AG04450 (cell line): ENCODE data around the gene ADCY6. TPM values are rescaled to one million over a fixed set of nuclear protein-coding genes. Genes with fewer than 3 reads are reported as not detected.

ENCODE experiments used
- CTCF ChIA-PET: fragments of 300-600, 350-600 bp; formaldehyde crosslinking; extraction: SDS; loops from one replicate; lab custom pipeline; 2022; ENCODE audit warnings: antibody characterized with exemption, inconsistent platforms; lab: Charles Lee
- POLR2A ChIA-PET: fragments of 350-600 bp; formaldehyde crosslinking; extraction: SDS; loops from one replicate; lab custom pipeline; 2021; ENCODE audit warnings: antibody characterized with exemption, inconsistent platforms; lab: Yijun Ruan, JAX
- DNase-seq: peaks from one replicate; pipeline ENCODE4 v3.0.0-alpha.2; 2011; ENCODE audit warnings: low read depth, low spot score
- H3K27ac ChIP-seq: one replicate; pipeline ENCODE4 v1.5.1; 2012; ENCODE audit warnings: low read depth, low read length, control low read depth
- H3K27me3 ChIP-seq: one replicate; pipeline ENCODE4 v1.6.0; 2012; ENCODE audit warnings: low read length; ENCODE audit not compliant: control insufficient read depth, insufficient read depth
- H3K4me3 ChIP-seq: 2 replicates; pipeline ENCODE4 v1.5.1; 2011; ENCODE audit warnings: mild to moderate bottlenecking, low read depth, low read length, control low read depth
- H3K9me3 ChIP-seq: 2 replicates; pipeline ENCODE4 v1.5.1; 2012; ENCODE audit warnings: low read length; ENCODE audit not compliant: control insufficient read depth, insufficient read depth
- polyA plus RNA-seq: library from polyadenylated mRNA; depleted of rRNA; stranded (reverse); fragments of >200 nt; gene quantifications from 2 replicates; pipeline ENCODE4 v1.2.3, GENCODE V29; 2011
- TF ChIP-seq, protein P1 (sequence below): IDR thresholded peaks from 2 replicates; pipeline ENCODE4 v1.5.1; 2011; ENCODE audit warnings: low read depth, low read length, control low read depth, inconsistent platforms

The ADCY6 gene
- polyA plus RNA-seq, 1 experiment = 26.7 TPM

DNA sequence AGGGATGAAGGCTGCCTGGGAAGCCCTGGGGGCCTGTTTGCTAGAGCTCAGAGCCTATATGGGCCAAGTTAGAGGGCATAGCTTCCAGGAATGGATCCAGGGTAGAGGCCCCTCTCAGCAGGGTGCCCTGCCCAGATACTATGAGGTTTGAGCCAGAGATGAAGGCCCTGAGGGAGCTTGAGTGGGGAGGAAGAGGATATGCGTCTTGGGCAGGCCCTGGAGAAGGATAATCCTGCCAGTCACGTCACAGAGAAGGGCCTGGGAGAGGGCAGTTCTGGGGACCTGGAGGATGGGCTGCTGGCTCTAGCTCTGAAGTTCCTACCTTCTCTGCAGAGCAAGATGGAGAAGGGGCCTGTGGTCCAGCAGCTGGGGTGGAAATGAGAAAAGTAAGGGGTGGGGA is 23.5 kb upstream of the ADCY6 start:
- Histone ChIP-seq H3K27me3 (no peaks in the 10 kb centered on the region), H3K9me3 (no peaks in the 10 kb centered on the region; the same call in 1 of the 2 replicates), H3K4me3 (no peak overlapping the region), H3K27ac (peak overlapping the region; percentile 99)
- TF ChIP-seq, protein P1, sequence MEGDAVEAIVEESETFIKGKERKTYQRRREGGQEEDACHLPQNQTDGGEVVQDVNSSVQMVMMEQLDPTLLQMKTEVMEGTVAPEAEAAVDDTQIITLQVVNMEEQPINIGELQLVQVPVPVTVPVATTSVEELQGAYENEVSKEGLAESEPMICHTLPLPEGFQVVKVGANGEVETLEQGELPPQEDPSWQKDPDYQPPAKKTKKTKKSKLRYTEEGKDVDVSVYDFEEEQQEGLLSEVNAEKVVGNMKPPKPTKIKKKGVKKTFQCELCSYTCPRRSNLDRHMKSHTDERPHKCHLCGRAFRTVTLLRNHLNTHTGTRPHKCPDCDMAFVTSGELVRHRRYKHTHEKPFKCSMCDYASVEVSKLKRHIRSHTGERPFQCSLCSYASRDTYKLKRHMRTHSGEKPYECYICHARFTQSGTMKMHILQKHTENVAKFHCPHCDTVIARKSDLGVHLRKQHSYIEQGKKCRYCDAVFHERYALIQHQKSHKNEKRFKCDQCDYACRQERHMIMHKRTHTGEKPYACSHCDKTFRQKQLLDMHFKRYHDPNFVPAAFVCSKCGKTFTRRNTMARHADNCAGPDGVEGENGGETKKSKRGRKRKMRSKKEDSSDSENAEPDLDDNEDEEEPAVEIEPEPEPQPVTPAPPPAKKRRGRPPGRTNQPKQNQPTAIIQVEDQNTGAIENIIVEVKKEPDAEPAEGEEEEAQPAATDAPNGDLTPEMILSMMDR = no peak
- ChIA-PET CTCF (interaction anchor here (1.3 to 3.5 kb wide), 3 partner anchors 17 to 271 kb away, joined by 4 to 35 read pairs (median 14); no protein-coding TSS in a partner anchor), POLR2A (interaction anchor here (0.6 kb wide), 1 partner anchor 14 kb away, joined by 3 read pairs; no protein-coding TSS in a partner anchor)
- no peak for DNase-seq

DNA sequence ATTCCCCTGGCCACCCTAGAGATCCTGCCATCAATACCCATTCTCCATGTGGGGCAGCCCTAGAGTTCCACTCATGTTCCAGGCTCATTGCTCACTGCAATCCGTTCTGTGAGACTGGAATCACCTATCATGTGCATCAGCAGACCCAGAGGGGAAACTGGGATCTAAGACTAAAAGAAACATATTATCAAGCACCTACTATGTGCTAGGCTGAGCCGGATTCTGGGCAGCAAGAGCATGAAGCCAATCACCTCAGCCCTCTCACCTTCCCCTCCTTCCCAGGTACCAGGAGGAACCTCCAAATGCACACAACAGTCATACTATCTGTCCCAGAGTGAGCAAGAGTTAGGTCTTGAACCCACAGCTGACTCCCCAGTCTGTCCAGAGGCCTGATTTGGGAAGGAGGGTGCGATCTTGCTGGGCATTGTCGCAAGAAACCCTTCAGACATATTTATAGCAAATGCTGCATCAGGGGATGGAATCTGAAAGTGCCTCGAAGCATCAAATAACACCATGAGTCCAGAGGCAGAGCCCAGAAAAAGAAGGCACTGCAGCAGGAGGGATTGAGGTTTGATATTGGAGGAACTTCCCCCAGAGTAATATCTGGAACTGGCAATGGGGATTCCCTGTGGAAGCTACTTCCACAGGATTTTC is 22.7 kb upstream of the ADCY6 start:
- no peak overlapping the region for H3K4me3 ChIP-seq
- H3K9me3 ChIP-seq = no peaks in the 10 kb centered on the region; the same call in 1 of the 2 replicates
- no peaks in the 10 kb centered on the region for H3K27me3 ChIP-seq
- CTCF ChIA-PET = interaction anchor here (1.3 to 3.5 kb wide), 4 partner anchors 15 to 270 kb away, joined by 4 to 14 read pairs (median 7); no protein-coding TSS in a partner anchor
- POLR2A ChIA-PET = interaction anchor here (0.6 to 1.8 kb wide), 8 partner anchors 10 to 930 kb away, joined by 3 to 13 read pairs (median 4); partner anchors contain the start of gene ADCY6
- TF ChIP-seq, protein P1 = no peak
- DNase-seq = no peak
- peak overlapping the region; percentile 99 for H3K27ac ChIP-seq

DNA sequence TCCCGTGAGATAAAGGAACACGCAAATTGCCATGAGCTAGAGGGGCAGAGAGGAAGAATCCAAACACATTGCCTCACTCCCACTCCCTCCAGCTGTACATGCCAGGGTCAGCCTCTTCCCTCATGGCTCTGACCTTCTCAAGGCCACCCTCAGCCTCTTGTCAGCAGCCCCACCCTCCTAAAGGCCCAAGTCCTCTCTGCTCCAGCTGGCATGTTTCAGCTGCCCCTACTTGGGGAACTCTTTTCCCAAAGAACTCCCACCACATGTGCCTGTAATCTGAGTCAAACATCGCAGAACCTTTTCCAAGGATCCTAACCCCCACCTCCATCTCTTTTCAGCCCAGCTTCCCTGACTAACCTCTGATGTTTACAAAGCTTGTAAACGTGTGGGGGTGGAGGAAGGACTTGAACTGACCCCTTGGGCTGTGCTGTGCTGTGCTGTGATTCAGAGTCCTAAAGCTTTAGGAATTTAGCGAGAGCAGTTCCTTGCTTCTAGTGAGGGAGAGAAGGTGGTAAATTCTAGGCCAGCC is 22.1 kb upstream of the ADCY6 start:
- TF ChIP-seq, protein P1 = no peak
- Histone ChIP-seq H3K4me3 (0 out of 2 replicates have a peak overlapping the region, but pooled peaks have one; percentile 13), H3K9me3 (no peaks in the 10 kb centered on the region; the same call in 1 of the 2 replicates), H3K27me3 (no peaks in the 10 kb centered on the region), H3K27ac (peak overlapping the region; percentile 99)
- CTCF ChIA-PET = interaction anchor here (0.8 to 3.5 kb wide), 4 partner anchors 15 to 79 kb away, joined by 3 to 14 read pairs (median 7); no protein-coding TSS in a partner anchor
- peak; percentile 96 for DNase-seq
- POLR2A ChIA-PET = interaction anchor here (0.7 to 1.8 kb wide), 7 partner anchors 10 to 929 kb away, joined by 3 to 13 read pairs (median 5); partner anchors contain the start of gene ADCY6

DNA sequence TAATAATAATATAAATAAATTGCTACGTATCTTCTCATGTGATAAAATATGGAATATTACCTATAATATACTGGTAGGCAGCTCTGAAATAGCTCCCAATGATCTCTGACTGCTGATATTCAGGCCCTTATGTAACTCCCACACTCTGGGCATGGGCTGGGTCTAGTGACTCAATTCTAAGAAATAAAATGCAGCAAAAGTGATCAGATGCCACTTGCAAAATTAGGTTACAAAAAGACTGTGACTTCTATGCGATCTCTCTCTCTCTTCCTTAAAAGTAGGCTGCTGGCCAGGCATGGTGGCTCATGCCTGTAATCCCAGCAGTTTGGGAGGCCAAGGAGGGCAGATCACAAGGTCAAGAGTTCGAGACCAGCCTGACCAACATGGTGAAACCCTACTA is 19.1 kb upstream of the ADCY6 start:
- DNase-seq = no peak
- TF ChIP-seq, protein P1 = no peak
- Histone ChIP-seq H3K27ac (no peak overlapping the region), H3K27me3 (no peaks in the 10 kb centered on the region), H3K4me3 (no peak overlapping the region), H3K9me3 (no peaks in the 10 kb centered on the region)
- POLR2A ChIA-PET = no interaction called here
- CTCF ChIA-PET = interaction anchor here (1.7 kb wide), 1 partner anchor 13 kb away, joined by 4 read pairs; no protein-coding TSS in a partner anchor

DNA sequence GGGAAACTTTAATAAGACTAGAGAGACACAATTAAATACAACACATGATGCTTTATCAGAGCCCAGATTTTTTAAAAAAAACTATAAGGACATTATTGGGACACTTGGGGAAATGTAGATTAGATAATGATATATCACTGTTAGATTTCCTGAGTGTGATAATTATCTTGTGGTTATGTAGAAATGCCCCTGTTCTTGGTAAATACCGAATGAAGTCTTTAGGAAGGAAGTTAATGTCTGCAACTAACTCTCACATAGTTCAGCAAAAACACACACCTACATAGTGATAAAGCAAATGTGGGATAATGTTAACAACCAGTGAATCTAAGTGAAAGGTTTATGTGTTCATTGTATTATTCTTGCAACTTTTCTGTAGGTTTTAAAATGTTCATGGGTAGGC is 14.8 kb upstream of the ADCY6 start:
- no peaks in the 10 kb centered on the region for H3K9me3 ChIP-seq
- H3K4me3 ChIP-seq = no peak overlapping the region
- POLR2A ChIA-PET = no interaction called here
- no peak overlapping the region for H3K27ac ChIP-seq
- TF ChIP-seq, protein P1 = no peak
- CTCF ChIA-PET = no interaction called here
- no peaks in the 10 kb centered on the region for H3K27me3 ChIP-seq
- no peak for DNase-seq
